GM21423 (cell line): ENCODE data around the gene OSMR.

ENCODE experiments used
- ATAC-seq: cut with Tn5 transposase; IDR thresholded peaks from one replicate; pipeline ENCODE4 v1.9.1; 2021; ENCODE audit warnings: mild to moderate bottlenecking, moderate library complexity; ENCODE audit not compliant: unreplicated experiment

OSMR gene

DNA sequence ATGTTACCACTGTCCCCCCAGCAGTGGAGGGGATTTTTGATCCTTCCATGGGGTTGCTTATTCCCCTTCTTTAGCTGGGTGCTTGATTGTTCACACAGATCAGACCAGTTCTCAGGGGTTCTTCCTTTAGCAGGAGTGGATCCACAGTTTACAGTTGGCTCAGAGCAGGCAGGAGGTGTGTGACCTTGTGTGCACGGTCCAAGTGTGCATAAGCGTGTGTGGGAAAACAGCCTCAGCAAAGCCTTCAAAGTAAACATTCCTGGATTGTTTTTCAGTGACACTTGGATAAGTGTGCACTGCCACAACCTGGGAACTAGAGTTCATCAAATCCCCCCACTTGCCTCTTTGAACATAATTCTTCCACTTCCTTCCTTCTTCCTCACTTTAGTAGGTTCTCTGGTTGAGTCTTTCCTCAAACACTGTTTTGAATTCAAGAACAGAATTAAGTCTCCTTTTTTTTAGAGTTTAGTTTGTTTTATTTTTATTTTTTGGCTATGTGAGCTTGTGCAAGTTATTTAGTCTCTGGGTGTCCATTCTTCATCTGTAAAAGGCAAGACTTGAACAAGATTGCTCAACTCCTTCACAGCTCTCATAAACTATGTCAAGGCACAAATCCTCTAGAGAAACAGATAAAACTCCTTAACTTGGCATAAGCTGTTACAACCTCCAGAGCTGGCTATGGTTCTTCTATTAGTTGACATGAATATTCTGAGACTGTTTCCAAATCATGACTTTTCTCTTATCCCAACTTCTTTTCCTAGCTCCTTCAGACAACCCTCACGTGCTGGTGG is 78.0 kb downstream of the OSMR start:
- ATAC-seq: no peak

DNA sequence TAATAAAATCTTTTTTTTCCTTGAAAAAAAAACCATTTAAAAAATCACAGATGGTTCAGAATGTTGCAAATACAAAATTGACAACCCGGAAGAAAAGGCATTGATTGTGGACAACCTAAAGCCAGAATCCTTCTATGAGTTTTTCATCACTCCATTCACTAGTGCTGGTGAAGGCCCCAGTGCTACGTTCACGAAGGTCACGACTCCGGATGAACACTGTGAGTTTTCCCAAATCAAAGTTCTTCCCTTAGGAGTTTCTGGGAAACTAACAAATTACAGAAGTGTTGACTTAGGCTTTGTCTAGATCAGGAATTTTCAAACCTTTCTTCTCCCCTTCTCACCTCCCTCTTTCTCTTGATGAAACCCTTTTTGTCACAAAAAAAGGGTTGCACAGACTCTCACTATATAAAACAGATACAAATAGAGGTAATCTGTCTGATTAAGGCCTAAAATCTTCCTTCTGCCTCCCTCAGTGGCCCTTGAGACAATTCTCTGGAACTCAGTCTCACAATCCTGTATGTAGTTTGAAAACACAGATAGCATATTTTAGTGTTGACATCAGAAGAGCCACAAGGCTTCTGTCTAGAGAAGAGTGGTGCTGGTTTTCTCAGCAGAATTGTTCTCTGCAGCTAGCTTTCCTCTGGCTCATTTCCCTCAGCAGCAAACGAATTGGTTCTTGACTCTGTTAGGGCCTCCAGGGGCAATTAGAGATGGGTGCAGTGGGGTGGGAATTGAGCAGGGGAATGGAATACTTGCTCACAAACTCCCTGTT is 79.5 kb downstream of the OSMR start:
- ATAC-seq: no peak

DNA sequence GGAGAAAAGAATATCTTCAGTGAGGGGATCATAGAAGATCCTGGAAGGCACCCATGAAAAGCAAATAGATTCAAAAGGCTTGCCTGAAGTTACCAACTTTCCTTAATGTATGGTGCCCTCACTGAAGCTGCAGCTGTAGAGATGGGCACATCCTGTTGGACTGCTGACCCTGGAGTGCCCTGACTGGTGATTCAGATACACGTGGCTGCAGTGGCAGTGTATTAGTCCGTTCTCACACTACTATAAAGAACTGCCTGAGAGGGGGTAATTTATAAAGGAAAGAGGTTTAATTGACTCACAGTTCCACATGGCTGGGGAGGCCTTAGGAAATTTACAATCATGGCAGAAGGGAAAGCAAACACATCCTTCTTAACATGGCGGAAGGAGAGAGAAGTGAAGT is 80.3 kb downstream of the OSMR start:
- ATAC-seq: no peak

DNA sequence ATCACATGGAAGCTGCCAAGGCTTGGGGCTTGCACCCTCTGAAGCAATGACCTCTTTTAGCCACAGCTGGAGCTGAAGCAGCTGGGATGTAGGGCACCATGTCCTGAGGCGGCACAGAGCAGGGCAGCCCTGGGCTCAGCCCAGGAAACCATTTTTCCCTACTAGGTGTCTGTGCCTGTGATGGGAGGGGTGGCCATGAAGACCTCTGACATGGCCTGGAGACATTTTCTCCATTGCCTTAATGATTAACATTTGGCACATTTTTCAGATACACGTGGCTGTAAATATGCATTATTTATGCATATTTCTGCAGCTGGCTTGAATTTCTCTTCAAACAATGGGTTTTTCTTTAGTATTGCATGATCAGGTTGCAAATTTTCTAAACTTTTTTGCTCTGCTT is 81.7 kb downstream of the OSMR start:
- ATAC-seq: no peak

DNA sequence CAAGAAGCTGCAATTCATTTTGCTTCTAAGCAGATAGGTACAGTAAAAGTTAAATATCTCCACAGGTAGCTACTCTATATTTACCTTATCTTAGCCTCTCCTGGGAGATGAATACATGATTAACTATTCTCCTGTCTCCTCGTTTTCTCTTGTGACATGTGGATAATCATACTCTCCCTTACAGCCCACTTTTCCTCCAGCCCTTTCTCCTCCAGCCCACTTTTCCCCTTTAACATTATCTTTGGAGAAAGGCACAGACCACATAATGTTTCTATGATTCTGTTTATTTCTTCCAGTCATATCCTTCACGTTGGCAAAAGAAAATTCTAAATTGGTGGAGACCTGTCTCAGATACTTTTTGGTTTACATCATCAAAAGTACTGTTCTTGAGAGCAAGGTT is 84.0 kb downstream of the OSMR start:
- ATAC-seq: no peak

DNA sequence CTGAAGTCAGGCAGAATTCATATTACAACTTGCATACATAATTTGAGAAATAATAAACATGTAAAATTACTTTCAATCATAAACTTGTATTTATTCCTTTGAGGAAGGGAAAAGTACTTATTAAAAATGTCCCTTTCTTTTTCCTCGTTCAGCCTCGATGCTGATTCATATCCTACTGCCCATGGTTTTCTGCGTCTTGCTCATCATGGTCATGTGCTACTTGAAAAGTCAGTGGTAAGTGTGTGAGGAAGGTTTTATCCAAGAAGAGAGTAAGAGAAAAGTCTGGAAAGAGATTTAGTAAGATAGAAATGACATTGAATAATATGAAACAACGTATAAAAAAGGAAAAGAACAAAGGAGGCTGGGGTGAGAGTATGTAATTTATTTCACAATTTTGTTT is 85.9 kb downstream of the OSMR start:
- no peak for ATAC-seq

DNA sequence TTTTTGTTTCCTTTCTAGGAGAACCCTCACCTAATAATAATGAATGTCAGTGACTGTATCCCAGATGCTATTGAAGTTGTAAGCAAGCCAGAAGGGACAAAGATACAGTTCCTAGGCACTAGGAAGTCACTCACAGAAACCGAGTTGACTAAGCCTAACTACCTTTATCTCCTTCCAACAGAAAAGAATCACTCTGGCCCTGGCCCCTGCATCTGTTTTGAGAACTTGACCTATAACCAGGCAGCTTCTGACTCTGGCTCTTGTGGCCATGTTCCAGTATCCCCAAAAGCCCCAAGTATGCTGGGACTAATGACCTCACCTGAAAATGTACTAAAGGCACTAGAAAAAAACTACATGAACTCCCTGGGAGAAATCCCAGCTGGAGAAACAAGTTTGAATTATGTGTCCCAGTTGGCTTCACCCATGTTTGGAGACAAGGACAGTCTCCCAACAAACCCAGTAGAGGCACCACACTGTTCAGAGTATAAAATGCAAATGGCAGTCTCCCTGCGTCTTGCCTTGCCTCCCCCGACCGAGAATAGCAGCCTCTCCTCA is 87.1 kb downstream of the OSMR start:
- no peak for ATAC-seq

DNA sequence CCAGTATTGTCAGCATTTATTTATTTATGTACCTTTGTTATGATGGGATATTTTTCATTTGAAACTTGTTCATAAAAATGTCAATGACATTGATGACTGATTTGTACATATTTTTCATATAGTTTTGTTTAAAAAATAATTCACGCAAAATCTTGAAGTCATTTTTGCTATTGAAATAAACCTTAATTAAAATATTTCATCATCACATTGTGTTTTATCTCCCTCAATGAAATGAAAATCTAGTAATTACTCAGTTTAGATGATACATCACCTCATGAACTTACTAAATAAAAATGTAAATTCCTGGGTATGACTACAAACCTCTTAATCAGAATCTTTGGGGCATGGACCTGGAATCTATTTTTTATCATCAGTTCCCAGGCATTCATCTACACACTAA is 89.6 kb downstream of the OSMR start:
- no peak for ATAC-seq

DNA sequence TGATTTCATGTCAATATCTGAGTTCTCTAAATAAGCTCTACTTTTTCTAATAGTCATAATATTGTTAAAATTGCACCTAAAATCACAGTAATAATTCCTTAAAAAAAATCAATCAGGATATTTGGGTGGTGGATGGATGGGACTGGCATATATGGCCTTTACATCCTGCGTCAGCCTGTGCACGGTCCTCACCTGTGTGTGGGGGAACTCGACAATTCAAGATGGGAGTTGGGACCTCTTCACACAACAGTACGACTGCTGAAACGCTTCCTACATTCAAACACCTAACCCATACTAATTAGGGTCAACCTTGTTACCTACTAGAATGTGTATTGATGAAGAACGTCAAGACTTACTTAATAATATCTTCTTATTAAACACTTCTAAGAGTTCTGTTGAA is 90.5 kb downstream of the OSMR start:
- ATAC-seq: no peak

DNA sequence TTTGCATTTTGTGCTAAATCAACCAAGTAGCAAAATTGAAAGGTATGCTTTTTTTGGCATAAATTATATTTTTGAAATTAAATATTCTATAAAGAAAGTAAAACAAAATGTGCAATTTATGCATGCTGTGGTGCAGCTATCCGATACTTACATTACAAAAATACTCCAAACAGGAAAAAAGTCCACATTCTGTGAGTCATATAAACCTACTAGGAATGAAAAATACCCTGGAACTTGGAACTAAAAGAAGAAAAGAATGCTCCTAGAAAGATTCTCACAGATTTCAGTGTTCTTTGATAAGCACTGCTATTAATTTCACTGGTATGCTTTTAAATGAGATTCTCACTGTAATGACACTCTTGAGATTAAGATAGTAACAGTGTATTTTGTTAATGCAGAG is 92.6 kb downstream of the OSMR start:
- no peak for ATAC-seq

DNA sequence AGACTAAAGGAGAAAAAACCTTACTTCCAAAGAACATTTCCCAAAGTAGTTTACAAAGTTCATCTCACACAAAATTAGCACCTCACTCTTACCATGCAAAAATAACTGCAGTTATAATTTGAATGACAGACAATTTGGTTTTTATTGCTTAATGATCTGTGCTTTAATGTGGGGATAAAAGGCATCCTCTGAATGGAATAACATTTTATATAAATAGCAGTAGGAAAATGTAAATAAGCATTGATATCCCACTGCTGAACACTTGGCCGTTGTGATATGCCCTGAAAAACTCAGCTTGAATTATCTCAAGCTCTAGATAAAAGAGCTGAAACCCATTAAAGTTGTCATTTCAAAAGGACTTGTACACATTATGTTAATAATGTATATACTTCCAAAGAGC is 93.2 kb downstream of the OSMR start:
- ATAC-seq: no peak

DNA sequence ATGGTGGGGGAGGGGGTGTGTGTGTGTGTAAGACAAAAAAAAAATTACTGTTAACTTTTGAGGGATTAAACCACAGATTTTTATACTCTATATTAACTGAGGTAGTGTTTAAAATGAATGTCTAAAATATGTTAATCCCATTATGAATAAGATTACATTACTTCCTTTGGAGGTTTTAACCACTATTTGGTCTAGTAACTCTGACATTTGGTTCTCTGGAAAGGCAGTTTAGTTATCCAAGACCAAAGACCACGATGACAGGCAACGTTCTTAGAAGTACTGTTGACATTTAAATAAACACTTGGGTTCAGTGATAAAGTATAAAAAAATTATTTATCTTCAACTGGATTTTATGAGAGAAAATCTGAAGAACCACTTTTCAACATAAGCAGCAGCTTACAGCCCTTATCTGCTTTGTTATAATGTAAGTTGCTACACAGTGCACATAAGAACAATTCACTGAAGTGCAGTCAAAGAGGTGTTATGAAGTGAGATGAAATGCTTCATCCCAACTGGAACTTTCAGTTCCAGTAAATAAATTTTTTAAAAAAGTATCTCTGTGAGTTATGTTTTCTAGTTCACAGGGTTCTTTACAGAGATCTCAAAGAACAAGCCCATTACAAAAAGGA is 94.5 kb downstream of the OSMR start:
- ATAC-seq: no peak

DNA sequence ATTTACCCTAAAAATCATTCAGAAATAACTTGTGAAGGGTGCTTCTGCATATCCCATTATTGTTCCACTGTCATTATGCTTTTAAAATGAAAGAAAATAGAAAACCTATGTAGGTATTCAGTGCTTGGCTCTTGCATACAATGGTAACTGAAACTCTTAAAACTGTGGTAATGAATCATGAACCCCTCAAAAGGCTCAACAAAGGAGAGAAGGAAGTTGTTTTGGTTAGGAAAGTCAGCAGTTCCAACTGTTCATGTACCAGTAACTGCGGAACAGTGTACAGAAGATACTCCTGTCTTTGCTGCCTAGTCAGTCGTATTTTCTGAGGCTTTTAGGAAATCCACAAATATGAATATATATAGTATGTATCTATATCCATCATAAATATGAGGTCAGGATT is 96.1 kb downstream of the OSMR start:
- no peak for ATAC-seq

DNA sequence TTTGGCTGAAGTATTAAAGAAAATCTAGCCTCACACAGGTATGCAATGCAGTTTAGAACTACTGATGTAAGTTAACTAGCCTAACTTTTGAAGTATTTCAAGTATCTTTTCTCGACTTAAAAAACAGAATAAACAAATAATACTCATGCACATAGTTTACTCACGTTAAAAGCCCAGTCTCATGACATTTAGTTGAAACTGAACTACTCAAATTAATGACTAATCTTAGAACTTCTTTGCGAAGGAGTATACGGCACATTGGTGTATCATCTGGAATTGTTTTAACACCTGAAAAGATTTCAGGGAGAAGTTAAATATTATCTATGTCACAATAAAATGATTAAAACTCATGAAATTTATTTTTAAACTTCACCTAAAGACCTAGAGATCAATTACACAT is 98.5 kb downstream of the OSMR start:
- no peak for ATAC-seq

DNA sequence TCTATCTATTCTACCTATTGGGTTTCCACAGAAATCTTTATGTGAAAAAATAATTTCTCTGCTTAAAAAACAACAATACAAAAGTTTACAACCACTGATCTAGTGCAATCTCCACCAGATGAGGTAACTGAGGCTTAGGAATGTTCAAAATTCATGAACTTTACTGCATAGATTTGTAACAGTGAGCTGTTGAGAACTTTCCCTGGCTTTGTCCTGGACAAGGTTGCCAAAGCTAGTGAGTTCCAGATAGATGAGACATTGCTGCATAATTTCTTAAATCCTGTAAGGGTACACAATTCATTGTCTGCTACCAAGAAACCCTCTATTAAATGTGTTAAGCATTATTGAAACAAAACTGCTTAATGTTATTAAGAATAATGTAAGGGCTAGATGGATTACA is 102.7 kb downstream of the OSMR start:
- ATAC-seq: no peak

DNA sequence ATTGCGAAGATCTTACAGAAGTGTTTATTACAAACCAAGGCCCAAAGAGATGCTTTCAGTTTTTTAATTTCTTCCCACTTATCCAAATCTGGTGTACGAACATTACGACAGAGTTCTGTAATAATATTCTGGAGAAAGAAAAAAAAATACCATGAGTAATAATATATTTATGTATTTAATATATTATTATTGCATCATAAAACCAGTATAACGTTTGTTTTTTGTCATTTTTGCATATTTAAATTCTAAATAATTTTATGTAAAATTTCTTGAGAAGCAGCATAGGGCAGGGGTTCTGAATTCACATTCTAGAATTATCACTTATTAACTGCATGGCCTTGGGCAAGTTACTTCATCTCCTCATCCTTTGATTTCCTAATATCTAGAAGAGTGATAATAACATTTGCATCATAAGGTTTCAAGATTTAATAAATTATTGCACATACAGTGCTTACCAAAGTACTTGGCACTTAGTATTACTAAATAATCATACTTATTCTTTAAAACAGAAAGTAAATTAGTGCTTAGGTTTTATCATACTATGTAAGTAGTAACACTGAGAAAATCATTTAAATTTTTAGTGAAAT is 107.7 kb downstream of the OSMR start:
- no peak for ATAC-seq

DNA sequence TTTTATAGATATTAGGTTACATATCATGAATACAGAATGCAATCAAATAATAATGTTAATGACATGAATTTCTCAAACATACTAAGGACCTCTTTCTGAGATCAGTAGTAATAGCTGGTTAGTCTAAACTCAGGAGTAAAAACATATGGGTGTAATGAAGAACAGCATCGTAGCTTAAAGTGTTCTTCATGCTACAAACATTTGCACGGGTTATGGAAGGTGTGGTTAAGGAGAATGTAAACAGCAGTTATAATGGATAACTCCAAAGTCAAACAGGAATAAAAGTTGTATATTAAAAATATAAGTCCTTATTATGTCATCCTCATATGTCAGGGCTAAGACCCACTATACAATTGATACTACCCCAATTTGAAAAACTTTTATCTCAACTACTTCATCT is 115.9 kb downstream of the OSMR start:
- ATAC-seq: no peak

DNA sequence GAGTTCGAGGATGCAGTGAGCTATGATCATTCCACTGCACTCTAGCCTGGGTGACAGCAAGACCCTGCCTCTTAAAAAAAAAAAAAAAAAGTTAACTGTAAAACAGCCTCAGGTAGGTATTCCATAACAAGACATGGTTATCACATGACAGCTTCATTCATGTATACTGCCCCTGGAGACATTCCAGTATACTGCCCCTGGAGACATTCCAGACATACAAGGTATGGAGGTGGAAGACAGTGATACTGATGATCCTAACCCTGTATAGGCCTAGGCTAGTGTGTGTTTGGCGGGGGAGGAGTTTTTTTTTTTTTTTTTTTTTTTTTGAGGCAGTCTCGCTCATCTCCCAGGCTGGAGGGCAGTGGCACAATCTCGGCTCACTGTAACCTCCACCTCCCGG is 122.9 kb downstream of the OSMR start:
- ATAC-seq: no peak

DNA sequence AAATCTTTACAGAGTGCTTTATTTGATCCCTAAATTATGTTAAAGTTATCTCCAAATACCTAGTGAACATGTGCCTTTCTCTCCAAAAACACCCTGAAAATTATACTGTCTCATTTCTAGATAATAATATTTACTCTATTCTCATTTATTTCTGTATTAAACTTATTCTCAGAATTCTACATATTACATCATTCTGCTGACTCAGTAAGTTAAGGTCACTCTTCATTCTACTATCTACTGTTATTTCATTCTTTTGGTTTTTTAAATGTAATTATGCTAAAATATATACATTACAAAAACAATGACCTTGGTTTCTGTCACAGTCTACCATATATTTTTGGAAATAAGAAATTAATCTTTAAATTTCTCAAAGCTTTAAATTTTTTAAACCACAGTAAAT is 132.2 kb downstream of the OSMR start:
- no peak for ATAC-seq

DNA sequence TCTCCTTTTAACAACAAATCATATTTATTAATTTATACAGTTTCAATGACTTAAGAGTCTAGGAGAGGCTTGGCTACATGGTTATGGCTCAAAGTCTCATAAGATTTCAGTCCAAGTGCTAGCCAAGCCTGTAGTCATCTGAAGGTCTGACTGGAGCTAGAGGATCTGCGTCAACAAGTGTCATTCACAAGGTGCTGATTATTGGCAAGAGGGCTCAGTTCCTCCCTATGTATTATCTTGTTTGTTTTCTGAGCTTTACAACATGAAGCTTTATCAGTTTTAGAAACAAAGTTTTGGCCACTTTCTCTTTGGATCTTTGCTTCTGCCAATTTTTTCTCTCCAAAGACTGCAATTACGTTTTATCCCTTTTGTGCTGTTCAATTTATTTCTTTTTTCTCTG is 133.7 kb downstream of the OSMR start:
- no peak for ATAC-seq
